OCI-LY3 (cell line): Measurements from ENCODE around the gene SDHD.

Experiments used
- EZH2phosphoT487 ChIP-seq: fragments of 200-600 bp; shearing (Covaris generic); IDR thresholded peaks from 2 replicates; pipeline ENCODE4 v1.6.1; 2018; ENCODE audit warnings: antibody characterized with exemption, mixed run types, low read depth
- TF ChIP-seq, protein P1 (sequence below): fragments of 200-600, 300-600 bp; sonication (generic); IDR thresholded peaks from 2 replicates; pipeline ENCODE4 v1.5.1; 2014; ENCODE audit warnings: antibody characterized with exemption, low read length, low read depth

DNA sequence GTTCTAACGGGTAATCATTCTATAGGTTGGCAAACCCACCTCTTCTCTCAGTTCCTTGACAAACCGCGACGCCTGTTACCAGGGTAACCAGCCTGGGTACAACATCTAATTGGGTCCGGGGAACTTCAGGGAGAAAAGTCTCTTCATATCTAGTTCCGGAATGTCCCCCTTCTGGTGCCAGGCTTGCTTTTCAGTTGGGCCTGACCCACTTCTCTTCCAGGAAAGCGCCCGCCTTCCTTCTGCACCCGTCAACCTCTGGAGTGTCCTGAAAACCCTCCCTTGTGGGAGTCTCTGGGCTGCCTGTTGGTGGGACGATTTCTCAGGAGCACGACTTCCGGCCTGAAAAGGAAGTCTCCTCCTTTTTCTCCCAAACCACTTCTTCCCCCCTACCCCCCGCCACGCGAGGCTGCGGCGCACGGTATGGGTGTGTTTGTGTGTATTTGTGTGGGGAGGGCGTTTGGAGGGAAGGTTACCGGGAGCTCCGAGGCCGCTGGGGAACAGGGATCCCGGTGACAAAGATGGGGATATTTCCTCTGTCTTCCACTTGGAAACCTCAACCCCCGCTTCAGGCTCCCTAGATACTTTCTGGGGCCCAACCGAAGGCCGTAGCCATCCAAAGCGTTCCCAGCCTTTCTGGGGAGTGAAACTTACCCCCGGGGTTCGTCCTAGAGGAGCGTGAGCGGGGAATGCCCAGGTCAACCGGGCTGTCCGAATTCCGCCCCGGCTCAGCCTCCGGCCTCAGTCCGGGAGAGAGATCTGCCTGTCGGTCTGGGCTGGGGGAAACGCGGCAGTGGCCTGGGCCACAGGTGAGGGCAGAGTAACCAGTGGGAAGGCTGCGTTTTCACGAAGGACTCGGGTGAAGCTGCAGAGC, 12.5 kb upstream of the SDHD start, which contains the start of the genes NKAPD1 and PIH1D2:
- TF ChIP-seq, protein P1, sequence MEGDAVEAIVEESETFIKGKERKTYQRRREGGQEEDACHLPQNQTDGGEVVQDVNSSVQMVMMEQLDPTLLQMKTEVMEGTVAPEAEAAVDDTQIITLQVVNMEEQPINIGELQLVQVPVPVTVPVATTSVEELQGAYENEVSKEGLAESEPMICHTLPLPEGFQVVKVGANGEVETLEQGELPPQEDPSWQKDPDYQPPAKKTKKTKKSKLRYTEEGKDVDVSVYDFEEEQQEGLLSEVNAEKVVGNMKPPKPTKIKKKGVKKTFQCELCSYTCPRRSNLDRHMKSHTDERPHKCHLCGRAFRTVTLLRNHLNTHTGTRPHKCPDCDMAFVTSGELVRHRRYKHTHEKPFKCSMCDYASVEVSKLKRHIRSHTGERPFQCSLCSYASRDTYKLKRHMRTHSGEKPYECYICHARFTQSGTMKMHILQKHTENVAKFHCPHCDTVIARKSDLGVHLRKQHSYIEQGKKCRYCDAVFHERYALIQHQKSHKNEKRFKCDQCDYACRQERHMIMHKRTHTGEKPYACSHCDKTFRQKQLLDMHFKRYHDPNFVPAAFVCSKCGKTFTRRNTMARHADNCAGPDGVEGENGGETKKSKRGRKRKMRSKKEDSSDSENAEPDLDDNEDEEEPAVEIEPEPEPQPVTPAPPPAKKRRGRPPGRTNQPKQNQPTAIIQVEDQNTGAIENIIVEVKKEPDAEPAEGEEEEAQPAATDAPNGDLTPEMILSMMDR: no peak
- TF ChIP-seq EZH2phosphoT487: no peak
